AG09319 (cell line): Measurements from ENCODE around the gene SCUBE1.

Source experiments
- DNase-seq: peaks from one replicate; pipeline ENCODE4 v3.0.0-alpha.2; 2010; ENCODE audit warnings: low read depth; ENCODE audit errors: extremely low read depth
- TF ChIP-seq, protein P1 (sequence below): IDR thresholded peaks from 2 replicates; pipeline ENCODE4 v1.5.1; 2011; ENCODE audit warnings: low read depth, mild to moderate bottlenecking, inconsistent platforms, low read length, moderate library complexity

SCUBE1 gene

DNA sequence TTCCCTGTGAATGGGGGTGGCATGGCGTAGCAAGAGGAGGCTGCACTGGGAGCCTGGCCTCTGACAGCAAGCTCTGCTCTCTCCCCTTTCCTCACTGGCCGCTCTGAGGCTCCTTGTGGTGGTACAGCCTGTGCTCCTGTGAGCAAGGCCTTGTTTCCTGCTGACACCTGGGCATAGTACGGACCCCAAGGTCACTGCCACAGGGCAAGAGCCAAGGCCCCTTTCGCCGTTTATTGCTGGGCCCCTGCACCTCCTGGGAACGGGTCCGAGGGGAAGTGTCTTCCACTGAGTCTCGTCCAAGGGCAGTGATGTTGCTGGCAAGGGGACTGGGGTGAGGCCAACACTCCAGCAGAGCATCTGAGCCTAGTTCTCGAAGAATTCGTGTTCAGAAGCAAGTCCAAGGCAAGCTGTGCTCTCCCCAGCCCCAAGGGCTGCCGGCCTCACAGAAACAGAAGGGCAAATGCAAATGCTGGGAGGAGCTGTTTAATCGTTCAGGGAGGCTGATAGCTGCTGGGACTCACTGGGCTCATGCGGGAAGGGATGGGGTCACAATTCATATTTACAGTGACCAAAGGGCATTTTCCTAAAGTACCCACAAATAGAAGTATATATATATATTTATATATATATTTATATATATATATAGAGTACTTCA lies 140.3 kb downstream of the SCUBE1 start:
- no peak for DNase-seq
- TF ChIP-seq, protein P1, sequence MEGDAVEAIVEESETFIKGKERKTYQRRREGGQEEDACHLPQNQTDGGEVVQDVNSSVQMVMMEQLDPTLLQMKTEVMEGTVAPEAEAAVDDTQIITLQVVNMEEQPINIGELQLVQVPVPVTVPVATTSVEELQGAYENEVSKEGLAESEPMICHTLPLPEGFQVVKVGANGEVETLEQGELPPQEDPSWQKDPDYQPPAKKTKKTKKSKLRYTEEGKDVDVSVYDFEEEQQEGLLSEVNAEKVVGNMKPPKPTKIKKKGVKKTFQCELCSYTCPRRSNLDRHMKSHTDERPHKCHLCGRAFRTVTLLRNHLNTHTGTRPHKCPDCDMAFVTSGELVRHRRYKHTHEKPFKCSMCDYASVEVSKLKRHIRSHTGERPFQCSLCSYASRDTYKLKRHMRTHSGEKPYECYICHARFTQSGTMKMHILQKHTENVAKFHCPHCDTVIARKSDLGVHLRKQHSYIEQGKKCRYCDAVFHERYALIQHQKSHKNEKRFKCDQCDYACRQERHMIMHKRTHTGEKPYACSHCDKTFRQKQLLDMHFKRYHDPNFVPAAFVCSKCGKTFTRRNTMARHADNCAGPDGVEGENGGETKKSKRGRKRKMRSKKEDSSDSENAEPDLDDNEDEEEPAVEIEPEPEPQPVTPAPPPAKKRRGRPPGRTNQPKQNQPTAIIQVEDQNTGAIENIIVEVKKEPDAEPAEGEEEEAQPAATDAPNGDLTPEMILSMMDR = no peak

DNA sequence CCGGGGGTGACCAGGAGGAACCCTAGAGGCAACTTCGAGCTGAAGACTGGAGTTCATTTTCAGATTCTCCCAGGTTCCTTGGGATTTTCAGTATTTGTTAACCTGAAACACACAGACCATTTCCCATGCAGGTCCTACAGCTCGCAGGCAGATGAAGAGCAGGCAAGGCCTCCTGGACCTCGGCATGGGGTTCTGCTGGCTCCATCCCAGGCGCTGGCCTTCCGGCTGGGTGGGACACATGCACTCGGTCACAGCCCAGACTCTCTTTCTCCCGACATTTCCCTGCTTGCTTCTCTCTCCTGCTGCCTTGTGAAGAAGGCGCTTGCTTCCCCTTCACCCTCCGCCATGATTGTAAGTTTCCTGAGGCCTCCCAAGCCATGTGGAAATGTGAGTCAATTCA lies 140.8 kb downstream of the SCUBE1 start:
- DNase-seq = no peak
- TF ChIP-seq, protein P1 = no peak

DNA sequence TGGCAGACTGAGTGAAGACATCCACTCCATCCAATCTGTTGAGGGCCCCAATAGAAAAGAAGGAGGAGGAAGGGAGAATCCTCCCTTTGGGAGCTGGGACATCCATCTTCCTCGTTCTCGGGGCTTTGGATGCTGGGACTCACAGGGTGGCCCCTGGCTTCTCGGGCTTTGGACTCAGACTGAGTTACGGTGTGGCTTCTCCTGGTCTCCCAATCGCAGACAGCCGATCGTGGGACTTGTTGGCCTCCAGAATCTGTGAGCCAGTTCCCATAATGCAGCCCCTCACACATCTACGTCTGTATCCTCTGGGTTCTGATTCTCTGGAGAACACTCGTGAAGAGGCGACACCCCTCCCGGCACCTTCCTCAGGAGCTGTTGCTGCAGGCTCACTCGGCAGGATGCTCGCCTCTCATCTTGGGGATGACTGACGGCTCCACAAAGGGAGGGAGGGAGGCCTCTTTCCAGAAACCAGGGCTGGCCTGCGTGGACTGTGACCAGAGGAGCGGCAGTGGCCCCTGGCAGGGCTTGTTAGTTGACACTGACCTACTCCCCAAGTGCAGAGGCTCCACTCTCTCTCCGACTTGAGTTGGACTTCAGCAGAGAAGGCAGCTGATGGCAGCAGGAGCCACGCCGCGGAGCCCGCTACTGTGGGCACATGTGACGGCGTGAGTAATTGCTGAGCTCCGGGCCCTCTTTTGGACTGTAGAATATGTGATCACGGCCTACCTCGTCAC lies 141.5 kb downstream of the SCUBE1 start:
- no peak for DNase-seq
- TF ChIP-seq, protein P1 = no peak

DNA sequence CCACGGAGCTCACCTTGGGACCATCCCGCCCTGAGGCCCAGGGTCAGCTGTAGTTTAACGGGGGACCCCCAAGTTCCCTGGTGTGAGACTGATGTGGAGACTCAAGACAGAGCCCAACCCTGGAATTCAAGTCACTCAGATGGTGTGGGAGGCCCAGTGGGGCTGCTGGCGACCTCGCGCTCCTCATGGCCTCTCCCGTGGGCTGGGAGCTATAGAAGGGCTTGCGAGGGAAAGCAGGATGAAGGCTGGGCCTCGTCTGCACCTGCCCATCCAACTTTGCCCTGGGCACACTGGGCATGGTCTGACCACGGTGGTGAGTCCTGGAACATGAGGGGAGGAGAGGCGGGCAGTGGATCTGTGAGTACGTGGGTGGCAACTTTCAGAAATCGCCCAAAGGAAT lies 142.6 kb downstream of the SCUBE1 start:
- TF ChIP-seq, protein P1 = no peak
- DNase-seq = no peak

DNA sequence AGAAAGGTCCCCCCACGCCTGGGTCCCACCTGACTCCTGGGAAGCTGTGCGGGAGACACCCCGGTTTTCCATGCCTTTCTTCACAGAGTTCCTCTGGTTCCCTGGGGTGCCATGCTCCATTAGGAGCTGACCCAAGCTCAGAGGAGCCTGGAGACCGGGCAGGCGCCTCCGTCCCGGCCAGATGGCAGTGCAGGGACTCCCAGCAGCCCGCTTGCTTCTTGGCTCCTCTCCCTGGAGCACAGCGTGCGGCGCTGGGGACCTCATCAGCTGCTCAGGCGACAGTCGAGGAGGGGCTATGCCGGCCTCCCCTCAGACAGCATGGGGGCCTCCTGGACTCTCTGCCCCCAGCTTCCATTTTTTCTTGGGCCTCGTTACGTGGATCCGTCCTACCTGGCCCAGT lies 143.1 kb downstream of the SCUBE1 start:
- DNase-seq = no peak
- TF ChIP-seq, protein P1 = no peak

DNA sequence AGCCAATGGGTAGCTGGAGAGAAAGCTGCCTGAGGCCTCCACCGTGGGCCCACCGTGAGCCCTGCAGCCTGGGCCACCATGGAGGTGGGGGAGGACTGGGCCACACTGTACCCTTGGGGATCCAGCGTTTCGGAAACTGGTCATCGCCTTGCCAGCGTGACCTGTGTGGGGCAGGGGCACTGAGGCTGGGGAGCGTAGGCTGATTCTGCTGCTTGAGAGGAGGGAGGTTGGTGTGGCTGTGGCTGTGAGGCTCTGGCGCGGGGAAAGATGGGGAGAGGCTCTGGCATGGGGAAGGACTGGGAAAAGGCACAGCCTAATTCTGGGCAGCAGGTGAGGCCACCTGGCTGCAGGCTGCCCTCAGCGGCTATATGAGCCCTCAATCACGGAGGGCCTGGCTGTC lies 143.6 kb downstream of the SCUBE1 start:
- no peak for DNase-seq
- TF ChIP-seq, protein P1 = no peak

DNA sequence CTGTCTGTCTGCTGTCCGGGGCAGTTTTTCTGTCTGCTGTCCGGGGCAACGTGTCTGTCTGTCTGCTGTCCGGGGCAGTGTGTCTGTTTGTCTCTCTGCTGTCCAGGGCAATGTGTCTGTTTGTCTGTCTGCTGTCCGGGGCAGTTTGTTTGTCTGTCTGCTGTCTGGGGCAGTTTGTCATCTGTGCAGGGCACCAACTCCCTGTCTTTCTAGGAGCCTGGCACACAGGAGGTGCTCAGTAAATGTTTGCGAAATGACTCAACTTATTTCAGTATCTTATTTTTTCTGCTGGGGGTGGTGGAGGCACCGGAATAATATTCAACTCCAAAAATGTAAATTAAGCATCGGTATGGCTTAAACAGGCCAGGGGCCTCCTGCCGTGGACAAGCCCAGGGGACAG lies 144.2 kb downstream of the SCUBE1 start:
- TF ChIP-seq, protein P1 = no peak
- DNase-seq = no peak
